ENCODE measurements around the gene ECSCR. TPM values are rescaled to one million over a fixed set of nuclear protein-coding genes. Genes with fewer than 3 reads are reported as not detected.

ECSCR gene
- total RNA-seq, 1 donor from 2014 or later = 48.8 TPM

DNA sequence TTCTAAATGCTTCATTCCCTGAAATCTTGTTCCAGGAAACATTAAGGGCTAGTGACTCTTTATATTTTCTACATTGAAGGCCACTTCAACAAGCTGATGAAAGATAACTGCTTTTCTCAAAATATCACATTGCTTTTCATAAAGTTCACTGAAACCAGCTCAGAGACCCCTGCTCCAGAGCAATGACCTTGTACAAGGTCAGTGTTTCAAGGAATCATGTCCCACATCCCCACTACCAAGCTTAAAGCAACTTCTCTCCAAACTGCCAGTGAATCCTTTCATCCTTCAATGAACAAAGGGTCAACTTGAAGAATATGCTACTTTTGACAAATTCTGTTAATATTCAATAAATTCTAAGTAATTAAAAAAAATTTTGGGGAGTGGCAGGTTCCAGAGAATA, 46.7 kb downstream of the ECSCR start:
- H3K4me1 ChIP-seq = peaks cover 32% of the 10 kb centered on the region
- no peak overlapping the region for H3K4me3 ChIP-seq
- H3K9me3 ChIP-seq = no peaks in the 10 kb centered on the region
- TF ChIP-seq, protein P1, sequence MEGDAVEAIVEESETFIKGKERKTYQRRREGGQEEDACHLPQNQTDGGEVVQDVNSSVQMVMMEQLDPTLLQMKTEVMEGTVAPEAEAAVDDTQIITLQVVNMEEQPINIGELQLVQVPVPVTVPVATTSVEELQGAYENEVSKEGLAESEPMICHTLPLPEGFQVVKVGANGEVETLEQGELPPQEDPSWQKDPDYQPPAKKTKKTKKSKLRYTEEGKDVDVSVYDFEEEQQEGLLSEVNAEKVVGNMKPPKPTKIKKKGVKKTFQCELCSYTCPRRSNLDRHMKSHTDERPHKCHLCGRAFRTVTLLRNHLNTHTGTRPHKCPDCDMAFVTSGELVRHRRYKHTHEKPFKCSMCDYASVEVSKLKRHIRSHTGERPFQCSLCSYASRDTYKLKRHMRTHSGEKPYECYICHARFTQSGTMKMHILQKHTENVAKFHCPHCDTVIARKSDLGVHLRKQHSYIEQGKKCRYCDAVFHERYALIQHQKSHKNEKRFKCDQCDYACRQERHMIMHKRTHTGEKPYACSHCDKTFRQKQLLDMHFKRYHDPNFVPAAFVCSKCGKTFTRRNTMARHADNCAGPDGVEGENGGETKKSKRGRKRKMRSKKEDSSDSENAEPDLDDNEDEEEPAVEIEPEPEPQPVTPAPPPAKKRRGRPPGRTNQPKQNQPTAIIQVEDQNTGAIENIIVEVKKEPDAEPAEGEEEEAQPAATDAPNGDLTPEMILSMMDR (IDR thresholded peaks at IDR 0.05) = no peak
- no peak for ATAC-seq
- H3K36me3 ChIP-seq = peaks cover 25% of the 10 kb centered on the region
- H3K27me3 ChIP-seq (ENCODE audit: low read depth) = no peaks in the 10 kb centered on the region
- DNase-seq = no peak
- intact Hi-C loops (cut with DNase I) = no loop called here
- H3K27ac ChIP-seq = no peak overlapping the region

DNA sequence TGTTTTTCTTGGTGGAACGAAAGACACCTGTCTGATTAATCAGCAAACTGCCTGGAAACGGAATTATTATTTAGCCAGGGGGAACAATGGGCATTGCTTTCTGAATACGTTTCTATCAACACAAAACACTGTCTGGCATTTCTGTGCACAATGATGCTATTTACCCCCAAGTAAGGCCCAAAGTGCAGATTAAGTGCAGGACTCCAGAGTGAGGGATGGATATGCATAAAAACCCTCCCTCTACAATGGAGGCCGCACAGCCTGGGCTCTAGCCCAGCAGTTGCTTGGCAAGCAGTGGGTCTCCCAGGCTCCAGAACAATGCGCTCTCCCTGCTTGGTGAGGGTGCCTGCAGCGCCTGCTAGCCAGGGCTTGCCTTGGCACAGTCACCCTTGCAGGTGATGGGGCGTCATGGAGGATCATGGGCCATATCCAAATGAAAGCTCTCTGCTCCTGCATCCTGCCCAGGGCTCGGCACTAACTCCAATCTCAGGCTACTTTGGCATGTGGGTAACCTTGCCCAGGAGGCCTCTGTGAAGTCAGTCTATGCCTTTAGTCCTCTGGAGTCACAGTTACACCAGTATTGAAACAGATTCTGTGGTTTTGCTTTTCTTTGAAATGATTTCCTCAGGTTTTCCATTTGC, 47.2 kb downstream of the ECSCR start:
- Histone ChIP-seq H3K4me1 (peaks cover 32% of the 10 kb centered on the region), H3K4me3 (no peak overlapping the region), H3K27ac (no peak overlapping the region), H3K36me3 (peaks cover 25% of the 10 kb centered on the region), H3K9me3 (no peaks in the 10 kb centered on the region), H3K27me3 (ENCODE audit: low read depth) (no peaks in the 10 kb centered on the region)
- TF ChIP-seq, protein P1 (IDR thresholded peaks at IDR 0.05) = no peak
- intact Hi-C loops (cut with DNase I) = no loop called here
- ATAC-seq (peak in 1 of 2 donors; percentile 16), DNase-seq (no peak)

DNA sequence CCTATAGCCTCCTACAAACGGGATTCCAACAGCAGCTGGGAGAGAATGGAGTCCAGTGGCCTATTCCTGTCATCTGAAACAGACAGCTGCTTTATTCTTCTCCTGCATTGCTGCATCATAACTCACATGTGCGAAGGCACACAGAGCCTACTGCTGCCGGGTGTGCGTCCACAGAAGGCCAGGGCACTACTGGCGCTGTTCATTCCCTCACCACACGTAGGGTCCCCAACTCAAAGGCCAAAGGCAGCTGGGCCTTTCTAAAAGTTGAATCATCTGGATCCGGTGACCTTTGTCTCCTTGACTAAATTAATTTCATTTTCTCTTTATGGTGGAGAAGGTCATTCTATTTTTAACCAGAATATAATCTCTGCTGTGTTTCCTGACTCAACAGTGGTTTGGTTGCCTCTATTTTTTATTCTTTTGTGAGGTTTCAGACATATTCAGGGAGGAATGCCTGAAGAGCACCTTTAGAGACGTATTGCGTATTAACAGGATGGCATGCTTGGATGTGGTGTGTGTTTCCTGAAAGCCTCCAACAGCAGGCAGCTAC, 47.9 kb downstream of the ECSCR start:
- Histone ChIP-seq H3K9me3 (no peaks in the 10 kb centered on the region), H3K27ac (no peak overlapping the region), H3K4me3 (no peak overlapping the region), H3K27me3 (ENCODE audit: low read depth) (no peaks in the 10 kb centered on the region), H3K4me1 (peaks cover 32% of the 10 kb centered on the region), H3K36me3 (peaks cover 21% of the 10 kb centered on the region)
- intact Hi-C loops (cut with DNase I) = no loop called here
- TF ChIP-seq, protein P1 (IDR thresholded peaks at IDR 0.05) = no peak
- ATAC-seq (no peak), DNase-seq (no peak)

DNA sequence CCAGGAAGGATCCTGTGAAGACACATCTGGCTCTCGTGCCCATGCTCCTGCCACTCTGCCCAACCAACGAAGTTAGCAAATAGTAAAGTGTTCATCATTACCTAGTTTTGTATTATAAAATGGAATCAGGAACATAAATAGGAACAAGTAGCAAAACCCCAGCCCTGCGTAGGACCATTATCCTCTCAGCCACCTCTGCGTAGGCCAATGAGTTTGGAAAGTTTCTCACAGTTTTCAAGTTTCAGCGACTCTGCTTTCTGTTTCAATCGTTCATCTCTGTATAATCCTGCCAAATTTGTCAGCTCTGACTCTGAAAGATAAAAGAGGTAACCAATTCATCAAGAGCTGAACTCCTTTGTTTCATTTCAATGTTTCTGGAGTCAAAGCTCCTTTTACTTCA, 48.6 kb downstream of the ECSCR start:
- intact Hi-C loops (cut with DNase I) = no loop called here
- no peaks in the 10 kb centered on the region for H3K9me3 ChIP-seq
- peaks cover 27% of the 10 kb centered on the region for H3K4me1 ChIP-seq
- no peak for ATAC-seq
- H3K27ac ChIP-seq = no peak overlapping the region
- no peaks in the 10 kb centered on the region for H3K27me3 ChIP-seq (ENCODE audit: low read depth)
- no peak for DNase-seq
- H3K4me3 ChIP-seq = no peak overlapping the region
- peaks cover 14% of the 10 kb centered on the region for H3K36me3 ChIP-seq
- TF ChIP-seq, protein P1 (IDR thresholded peaks at IDR 0.05) = no peak

DNA sequence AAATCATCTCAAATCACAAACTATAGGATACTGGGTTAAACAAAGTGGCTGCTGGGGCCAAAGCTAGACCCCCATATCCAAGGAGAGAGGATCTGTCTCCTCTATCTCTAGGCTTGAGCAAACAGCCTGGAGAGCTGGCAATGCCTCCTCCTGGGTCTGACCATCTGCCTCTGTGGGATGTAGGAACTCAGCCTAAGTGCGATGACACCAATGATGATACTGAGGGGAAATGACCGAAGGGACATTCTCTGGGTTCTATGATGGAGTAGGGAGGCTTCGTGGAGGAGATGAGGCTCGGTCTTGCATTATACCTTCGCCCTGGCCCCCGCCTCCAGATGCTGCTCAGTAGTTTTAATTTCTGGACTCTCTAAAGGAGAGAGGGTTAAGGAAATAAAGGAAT, 49.4 kb downstream of the ECSCR start:
- no peaks in the 10 kb centered on the region for H3K27me3 ChIP-seq (ENCODE audit: low read depth)
- H3K36me3 ChIP-seq = peaks cover 13% of the 10 kb centered on the region
- H3K4me3 ChIP-seq = no peak overlapping the region
- TF ChIP-seq, protein P1 (IDR thresholded peaks at IDR 0.05) = no peak
- H3K4me1 ChIP-seq = peaks cover 19% of the 10 kb centered on the region
- ATAC-seq (no peak), DNase-seq (no peak)
- intact Hi-C loops (cut with DNase I) = no loop called here
- no peaks in the 10 kb centered on the region for H3K9me3 ChIP-seq
- no peak overlapping the region for H3K27ac ChIP-seq

Data from lower lobe of right lung (tissue), 2 donors.